A549 (cell line): ENCODE results near the gene GABBR2.

ENCODE experiments used
- ESRRA ChIP-seq: fragments of 150-350 bp; IDR thresholded peaks from 2 replicates; pipeline ENCODE4 v1.6.1; 2014; ENCODE audit warnings: mild to moderate bottlenecking, low read length, borderline replicate concordance
- FOSL2 ChIP-seq, 2 experiments: fragments of 450-650 bp in 1 of 2; fragments of >200 bp in 1 of 2; sonication (Bioruptor Twin) in 1 of 2; formaldehyde crosslinking; IDR thresholded peaks; 2 replicates each; pipeline versions ENCODE4 v1.5.0 to v1.6.1; 2016 to 2020; ENCODE audit warnings: mild to moderate bottlenecking in 1 of 2, moderate library complexity in 1 of 2
- JUN ChIP-seq, 2 experiments: fragments of >200 bp; sonication (Bioruptor Twin); formaldehyde crosslinking; IDR thresholded peaks; 2 replicates in 1 of 2; 3 replicates in 1 of 2; pipeline ENCODE4 v1.6.1; 2016 to 2017
- JUNB ChIP-seq: fragments of >200 bp; sonication (Bioruptor Twin); formaldehyde crosslinking; IDR thresholded peaks from 2 replicates; pipeline ENCODE4 v1.6.1; 2016
- POLR2A ChIP-seq: IDR thresholded peaks from 2 replicates; pipeline ENCODE4 v1.6.1; 2012; ENCODE audit warnings: mild to moderate bottlenecking, low read length
- RFX5 ChIP-seq: fragments of 450-650 bp; IDR thresholded peaks from 2 replicates; pipeline ENCODE4 v1.7.1; 2014; ENCODE audit warnings: antibody characterized with exemption, mild to moderate bottlenecking, moderate library complexity
- ZFP36 ChIP-seq: fragments of 450-650 bp; IDR thresholded peaks from 2 replicates; pipeline ENCODE4 v1.6.1; 2014; ENCODE audit warnings: borderline replicate concordance; ENCODE audit not compliant: partially characterized antibody
- TF ChIP-seq, protein P1 (sequence below): fragments of 200-600 bp; sonication (generic); IDR thresholded peaks from 2 replicates; pipeline ENCODE4 v1.6.1; 2016; ENCODE audit warnings: antibody characterized with exemption, mild to moderate bottlenecking, moderate library complexity
- TF ChIP-seq, protein P2 (sequence below): IDR thresholded peaks from 2 replicates; pipeline ENCODE4 v1.6.1; 2012
- TF ChIP-seq, protein P3 (sequence below): fragments of >200 bp; sonication (Bioruptor Twin); formaldehyde crosslinking; IDR thresholded peaks from 3 replicates; pipeline ENCODE4 v1.5.1; 2016
- TF ChIP-seq, protein P4 (sequence below): IDR thresholded peaks from 2 replicates; pipeline ENCODE4 v1.6.1; 2012
- TF ChIP-seq, protein P5 (sequence below): IDR thresholded peaks from 2 replicates; pipeline ENCODE4 v1.6.1; 2012; ENCODE audit warnings: low read depth, borderline replicate concordance
- TF ChIP-seq, protein P6 (sequence below): fragments of >200 bp; sonication (Bioruptor Twin); formaldehyde crosslinking; IDR thresholded peaks from 2 replicates; pipeline ENCODE4 v1.6.1; 2016

DNA sequence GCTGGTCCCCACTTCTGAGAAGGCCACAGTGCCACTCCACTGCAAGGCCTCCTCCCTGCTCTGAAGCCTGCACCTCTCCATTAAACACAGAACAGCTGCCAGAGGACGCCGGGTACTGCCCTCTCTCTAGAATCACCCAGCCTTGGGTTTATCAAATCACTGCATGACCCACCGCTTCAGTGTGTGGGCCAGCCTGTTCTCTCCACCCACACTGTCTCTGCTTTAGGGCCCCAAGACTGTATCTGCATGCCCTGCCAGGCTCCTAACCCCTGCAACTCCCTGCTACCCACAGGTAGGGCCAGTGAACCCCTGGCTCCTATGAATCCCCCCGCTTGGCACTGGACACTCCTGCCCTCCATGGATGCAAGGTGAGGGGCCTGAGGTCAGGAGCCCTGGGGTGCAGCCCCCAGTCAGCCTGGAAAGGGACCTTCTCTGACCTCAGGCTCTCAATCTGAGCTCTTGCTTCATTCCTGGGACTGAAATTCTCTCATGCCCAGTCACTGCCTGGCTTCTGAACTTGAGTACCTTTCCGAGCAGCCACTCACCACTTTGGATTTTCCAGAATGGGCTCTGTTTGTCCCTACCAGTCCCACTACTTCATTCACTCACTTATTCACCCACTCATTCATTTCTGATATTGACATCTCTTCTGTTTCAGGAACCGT, 206.3 kb downstream of the GABBR2 start:
- TF ChIP-seq, protein P1, sequence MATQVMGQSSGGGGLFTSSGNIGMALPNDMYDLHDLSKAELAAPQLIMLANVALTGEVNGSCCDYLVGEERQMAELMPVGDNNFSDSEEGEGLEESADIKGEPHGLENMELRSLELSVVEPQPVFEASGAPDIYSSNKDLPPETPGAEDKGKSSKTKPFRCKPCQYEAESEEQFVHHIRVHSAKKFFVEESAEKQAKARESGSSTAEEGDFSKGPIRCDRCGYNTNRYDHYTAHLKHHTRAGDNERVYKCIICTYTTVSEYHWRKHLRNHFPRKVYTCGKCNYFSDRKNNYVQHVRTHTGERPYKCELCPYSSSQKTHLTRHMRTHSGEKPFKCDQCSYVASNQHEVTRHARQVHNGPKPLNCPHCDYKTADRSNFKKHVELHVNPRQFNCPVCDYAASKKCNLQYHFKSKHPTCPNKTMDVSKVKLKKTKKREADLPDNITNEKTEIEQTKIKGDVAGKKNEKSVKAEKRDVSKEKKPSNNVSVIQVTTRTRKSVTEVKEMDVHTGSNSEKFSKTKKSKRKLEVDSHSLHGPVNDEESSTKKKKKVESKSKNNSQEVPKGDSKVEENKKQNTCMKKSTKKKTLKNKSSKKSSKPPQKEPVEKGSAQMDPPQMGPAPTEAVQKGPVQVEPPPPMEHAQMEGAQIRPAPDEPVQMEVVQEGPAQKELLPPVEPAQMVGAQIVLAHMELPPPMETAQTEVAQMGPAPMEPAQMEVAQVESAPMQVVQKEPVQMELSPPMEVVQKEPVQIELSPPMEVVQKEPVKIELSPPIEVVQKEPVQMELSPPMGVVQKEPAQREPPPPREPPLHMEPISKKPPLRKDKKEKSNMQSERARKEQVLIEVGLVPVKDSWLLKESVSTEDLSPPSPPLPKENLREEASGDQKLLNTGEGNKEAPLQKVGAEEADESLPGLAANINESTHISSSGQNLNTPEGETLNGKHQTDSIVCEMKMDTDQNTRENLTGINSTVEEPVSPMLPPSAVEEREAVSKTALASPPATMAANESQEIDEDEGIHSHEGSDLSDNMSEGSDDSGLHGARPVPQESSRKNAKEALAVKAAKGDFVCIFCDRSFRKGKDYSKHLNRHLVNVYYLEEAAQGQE = no peak
- TF ChIP-seq POLR2A (no peak), ZFP36 (no peak), JUN (IDR thresholded peaks at IDR 0.05) (no peak), ESRRA (no peak), FOSL2 (IDR thresholded peaks at IDR 0.05) (no peak), FOSL2 (CRISPR knock-in tag; IDR thresholded peaks at IDR 0.05) (no peak), RFX5 (no peak), JUNB (no peak)
- TF ChIP-seq, protein P2, sequence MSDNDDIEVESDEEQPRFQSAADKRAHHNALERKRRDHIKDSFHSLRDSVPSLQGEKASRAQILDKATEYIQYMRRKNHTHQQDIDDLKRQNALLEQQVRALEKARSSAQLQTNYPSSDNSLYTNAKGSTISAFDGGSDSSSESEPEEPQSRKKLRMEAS = no peak
- TF ChIP-seq, protein P3, sequence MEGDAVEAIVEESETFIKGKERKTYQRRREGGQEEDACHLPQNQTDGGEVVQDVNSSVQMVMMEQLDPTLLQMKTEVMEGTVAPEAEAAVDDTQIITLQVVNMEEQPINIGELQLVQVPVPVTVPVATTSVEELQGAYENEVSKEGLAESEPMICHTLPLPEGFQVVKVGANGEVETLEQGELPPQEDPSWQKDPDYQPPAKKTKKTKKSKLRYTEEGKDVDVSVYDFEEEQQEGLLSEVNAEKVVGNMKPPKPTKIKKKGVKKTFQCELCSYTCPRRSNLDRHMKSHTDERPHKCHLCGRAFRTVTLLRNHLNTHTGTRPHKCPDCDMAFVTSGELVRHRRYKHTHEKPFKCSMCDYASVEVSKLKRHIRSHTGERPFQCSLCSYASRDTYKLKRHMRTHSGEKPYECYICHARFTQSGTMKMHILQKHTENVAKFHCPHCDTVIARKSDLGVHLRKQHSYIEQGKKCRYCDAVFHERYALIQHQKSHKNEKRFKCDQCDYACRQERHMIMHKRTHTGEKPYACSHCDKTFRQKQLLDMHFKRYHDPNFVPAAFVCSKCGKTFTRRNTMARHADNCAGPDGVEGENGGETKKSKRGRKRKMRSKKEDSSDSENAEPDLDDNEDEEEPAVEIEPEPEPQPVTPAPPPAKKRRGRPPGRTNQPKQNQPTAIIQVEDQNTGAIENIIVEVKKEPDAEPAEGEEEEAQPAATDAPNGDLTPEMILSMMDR = no peak
- TF ChIP-seq, protein P4, sequence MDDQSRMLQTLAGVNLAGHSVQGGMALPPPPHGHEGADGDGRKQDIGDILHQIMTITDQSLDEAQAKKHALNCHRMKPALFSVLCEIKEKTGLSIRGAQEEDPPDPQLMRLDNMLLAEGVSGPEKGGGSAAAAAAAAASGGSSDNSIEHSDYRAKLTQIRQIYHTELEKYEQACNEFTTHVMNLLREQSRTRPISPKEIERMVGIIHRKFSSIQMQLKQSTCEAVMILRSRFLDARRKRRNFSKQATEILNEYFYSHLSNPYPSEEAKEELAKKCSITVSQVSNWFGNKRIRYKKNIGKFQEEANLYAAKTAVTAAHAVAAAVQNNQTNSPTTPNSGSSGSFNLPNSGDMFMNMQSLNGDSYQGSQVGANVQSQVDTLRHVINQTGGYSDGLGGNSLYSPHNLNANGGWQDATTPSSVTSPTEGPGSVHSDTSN = no peak
- TF ChIP-seq, protein P5, sequence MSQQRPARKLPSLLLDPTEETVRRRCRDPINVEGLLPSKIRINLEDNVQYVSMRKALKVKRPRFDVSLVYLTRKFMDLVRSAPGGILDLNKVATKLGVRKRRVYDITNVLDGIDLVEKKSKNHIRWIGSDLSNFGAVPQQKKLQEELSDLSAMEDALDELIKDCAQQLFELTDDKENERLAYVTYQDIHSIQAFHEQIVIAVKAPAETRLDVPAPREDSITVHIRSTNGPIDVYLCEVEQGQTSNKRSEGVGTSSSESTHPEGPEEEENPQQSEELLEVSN = no peak
- TF ChIP-seq, protein P6, sequence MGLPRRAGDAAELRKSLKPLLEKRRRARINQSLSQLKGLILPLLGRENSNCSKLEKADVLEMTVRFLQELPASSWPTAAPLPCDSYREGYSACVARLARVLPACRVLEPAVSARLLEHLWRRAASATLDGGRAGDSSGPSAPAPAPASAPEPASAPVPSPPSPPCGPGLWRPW = no peak
